ENCODE data around the gene KANSL3. TPM values are rescaled to one million over a fixed set of nuclear protein-coding genes. Genes with fewer than 3 reads are reported as not detected.
"Not testable (repeated sequence)": the region's sequence is repeated elsewhere in the genome, so short reads cannot be mapped to it uniquely, and the experiment has no call there.

Gene KANSL3
- total and polyA plus RNA-seq, 12 donors, result 22.3 to 58.3 (median 36.6) TPM

- no peak for DNase-seq
- TF ChIP-seq POLR2A (IDR thresholded peaks at IDR 0.05), result no peak
- no peak for TF ChIP-seq CTCF (IDR thresholded peaks at IDR 0.05)
- H3K27ac ChIP-seq, result no peak overlapping the region
- no peaks in the 10 kb centered on the region for H3K4me1 ChIP-seq (replicated peaks in 1 of 2)
- H3K9me3 ChIP-seq (replicated peaks in 1 of 3), result no peaks in the 10 kb centered on the region
- no peaks in the 10 kb centered on the region for H3K27me3 ChIP-seq
- H3K4me3 ChIP-seq, result no peak overlapping the region
- 64 to 82% (median 70%) methylated on average over 2 to 3 of the region's 3 CpGs for WGBS, 4 donors
- H3K36me3 ChIP-seq (replicated peaks in 1 of 2), result no peaks in the 10 kb centered on the region
- intact Hi-C loops (cut with DNase I), result no loop called here
These were observed 73.5 kb downstream of the KANSL3 start for GRCh38 chr2:96564563-96564962.

GRCh38 chr2:96564026-96564425 lies 74.1 kb downstream of the KANSL3 start:
- WGBS, 4 donors, result 61 to 92% (median 77%) methylated on average over 4 of the region's 4 CpGs
- no peaks in the 10 kb centered on the region for H3K4me1 ChIP-seq (replicated peaks in 1 of 2)
- intact Hi-C loops (cut with DNase I), result no loop called here
- no peak overlapping the region for H3K4me3 ChIP-seq
- no peaks in the 10 kb centered on the region for H3K27me3 ChIP-seq
- TF ChIP-seq CTCF (IDR thresholded peaks at IDR 0.05), result no peak
- no peak for TF ChIP-seq POLR2A (IDR thresholded peaks at IDR 0.05)
- no peak for DNase-seq
- no peak overlapping the region for H3K27ac ChIP-seq
- H3K36me3 ChIP-seq (replicated peaks in 1 of 2), result no peaks in the 10 kb centered on the region
- no peaks in the 10 kb centered on the region for H3K9me3 ChIP-seq (replicated peaks in 1 of 3)

- Histone ChIP-seq H3K27me3 (no peaks in the 10 kb centered on the region), H3K4me1 (replicated peaks in 1 of 2) (peaks cover 0 to 5% of the 10 kb centered on the region in 2 donors), H3K4me3 (no peak overlapping the region), H3K36me3 (replicated peaks in 1 of 2) (no peaks in the 10 kb centered on the region), H3K9me3 (replicated peaks in 1 of 3) (no peaks in the 10 kb centered on the region), H3K27ac (no peak overlapping the region)
- WGBS, 4 donors, result 90 to 97% (median 94%) methylated on average over 8 of the region's 8 CpGs
- intact Hi-C loops (cut with DNase I), result loop anchor here in 1 of 2 donors (10.0 kb wide), 1 partner anchor 396 kb away; no protein-coding TSS in a partner anchor
- no peak for TF ChIP-seq POLR2A (IDR thresholded peaks at IDR 0.05)
- no peak for TF ChIP-seq CTCF (IDR thresholded peaks at IDR 0.05)
- no peak for DNase-seq
These were observed 79.6 kb downstream of the KANSL3 start for GRCh38 chr2:96558485-96558884.

- no peaks in the 10 kb centered on the region for H3K27me3 ChIP-seq
These were observed 80.1 kb downstream of the KANSL3 start for GRCh38 chr2:96558061-96558460.

GRCh38 chr2:96557421-96557820 lies 80.7 kb downstream of the KANSL3 start:
- H3K9me3 ChIP-seq (replicated peaks in 1 of 3); H3K4me1 ChIP-seq (replicated peaks in 1 of 2); DNase-seq; H3K36me3 ChIP-seq (replicated peaks in 1 of 2); H3K4me3 ChIP-seq; H3K27me3 ChIP-seq: not testable (repeated sequence)
- whole genome bisulfite sequencing, 4 donors, result 56 to 69% (median 61%) methylated on average over 6 of the region's 6 CpGs
- peak overlapping the region in 3 of 5 donors; percentile 43 to 71 (median 62) for H3K27ac ChIP-seq
- intact Hi-C loops (cut with DNase I), result loop anchor here in 1 of 2 donors (10.0 kb wide), 1 partner anchor 397 kb away; no protein-coding TSS in a partner anchor

More at GRCh38 chr2:96558061-96558460, 80.1 kb downstream of the KANSL3 start:
- intact Hi-C loops (cut with DNase I), result loop anchor here in 1 of 2 donors (10.0 kb wide), 1 partner anchor 397 kb away; no protein-coding TSS in a partner anchor
- 92 to 95% (median 93%) methylated on average over 6 of the region's 6 CpGs for WGBS, 4 donors
- Histone ChIP-seq H3K27ac (no peak overlapping the region), H3K9me3 (replicated peaks in 1 of 3) (no peaks in the 10 kb centered on the region), H3K4me3 (no peak overlapping the region), H3K36me3 (replicated peaks in 1 of 2) (no peaks in the 10 kb centered on the region), H3K4me1 (replicated peaks in 1 of 2) (peaks cover 0 to 5% of the 10 kb centered on the region in 2 donors)
- no peak for DNase-seq
- TF ChIP-seq CTCF (IDR thresholded peaks at IDR 0.05) (no peak), POLR2A (IDR thresholded peaks at IDR 0.05) (no peak)

Data from adrenal gland (tissue), 12 donors.